ENCODE measurements around the gene KLHL25.

- no peak for TF ChIP-seq CTCF (IDR thresholded peaks at IDR 0.05)
- TF ChIP-seq REST (IDR thresholded peaks at IDR 0.05; ENCODE audit: insufficient read depth in 1 of 2, low read depth in 2 of 2, low read length in 1 of 2), result no peak
Observed at GRCh38 chr15:85764649-85765277, 30.0 kb downstream of the KLHL25 start.
